PC-3 (cell line): ENCODE data around the gene DLX6. TPM values are rescaled to one million over a fixed set of nuclear protein-coding genes. Genes with fewer than 3 reads are reported as not detected.

Experiments
- ATAC-seq: fragments of 200-7000 bp; cut with Tn5 transposase; 2 replicates; pipeline ENCODE4 v1.9.1; 2020; ENCODE audit warnings: mild to moderate bottlenecking, moderate library complexity
- BruUV-seq: library from RNA; stranded (reverse); fragments of 400-500 nt; replicated peaks from 2 replicates; lab custom pipeline; 2021; lab: Mats Ljungman, UMichigan
- CTCF ChIA-PET: fragments of 300-600 bp; sonication (Branson Sonifier 250); formaldehyde crosslinking; loops from one replicate; lab custom pipeline; 2022; ENCODE audit warnings: antibody characterized with exemption; lab: Charles Lee
- POLR2A ChIA-PET: fragments of 300-600 bp; sonication (Branson Sonifier 250); formaldehyde crosslinking; loops from one replicate; lab custom pipeline; 2022; ENCODE audit warnings: antibody characterized with exemption; ENCODE audit not compliant: unreplicated experiment; lab: Charles Lee
- DNase-seq: peaks from one replicate; pipeline ENCODE4 v3.0.0-alpha.2; 2015
- H2AFZ ChIP-seq: fragments of 300-600 bp; sonication (generic); 2 replicates; pipeline ENCODE4 v1.6.0; 2016; ENCODE audit warnings: antibody characterized with exemption, low read length
- H3F3A ChIP-seq: fragments of 300-600 bp; sonication (generic); one replicate; pipeline ENCODE4 v1.6.0; 2017; ENCODE audit warnings: antibody characterized with exemption, low read length, control low read depth, mild to moderate bottlenecking; ENCODE audit not compliant: unreplicated experiment
- H3K27ac ChIP-seq: fragments of 300-600 bp; sonication (generic); 2 replicates; pipeline ENCODE4 v1.5.1; 2016; ENCODE audit warnings: mild to moderate bottlenecking, low read length
- H3K27me3 ChIP-seq: fragments of 300-600 bp; sonication (generic); 2 replicates; pipeline ENCODE4 v1.6.1; 2016; ENCODE audit warnings: low read length, mixed read lengths
- H3K36me3 ChIP-seq: fragments of 300-600 bp; sonication (generic); 2 replicates; pipeline ENCODE4 v1.6.1; 2016; ENCODE audit warnings: low read depth, mixed run types, low read length, mixed read lengths
- H3K4me1 ChIP-seq: fragments of 300-600 bp; sonication (generic); 2 replicates; pipeline ENCODE4 v1.5.1; 2016; ENCODE audit warnings: low read length; ENCODE audit not compliant: insufficient read depth
- H3K4me2 ChIP-seq: fragments of 300-600 bp; sonication (generic); 2 replicates; pipeline ENCODE4 v1.6.0; 2016; ENCODE audit warnings: low read length
- H3K4me3 ChIP-seq: fragments of 300-600 bp; sonication (generic); 2 replicates; pipeline ENCODE4 v1.5.1; 2016; ENCODE audit warnings: mild to moderate bottlenecking, low read length, mixed read lengths
- H3K79me2 ChIP-seq: fragments of 300-600 bp; sonication (generic); 2 replicates; pipeline ENCODE4 v1.6.1; 2017; ENCODE audit warnings: low read length, mixed read lengths
- H3K9ac ChIP-seq: fragments of 300-600 bp; sonication (generic); 2 replicates; pipeline ENCODE4 v1.6.0; 2016; ENCODE audit warnings: mild to moderate bottlenecking, low read length
- H3K9me2 ChIP-seq: fragments of 300-600 bp; sonication (generic); replicated peaks from 2 replicates; pipeline ENCODE4 v1.6.1; 2016; ENCODE audit warnings: mixed run types, low read length, mixed read lengths
- H3K9me3 ChIP-seq: fragments of 300-600 bp; sonication (generic); 2 replicates; pipeline ENCODE4 v1.6.1; 2016; ENCODE audit warnings: low read length, mixed read lengths
- H4K20me1 ChIP-seq: fragments of 300-600 bp; sonication (generic); 2 replicates; pipeline ENCODE4 v1.6.1; 2016; ENCODE audit warnings: low read length, mixed read lengths
- CTCF ChIP-seq: fragments of 300-600 bp; sonication (generic); conservative IDR thresholded peaks from 2 replicates; pipeline ENCODE4 v1.5.1; 2017; ENCODE audit warnings: antibody characterized with exemption, low read depth, mild to moderate bottlenecking, low read length
- EZH2 ChIP-seq: fragments of 300-600 bp; sonication (generic); IDR thresholded peaks from one replicate; pipeline ENCODE4 v1.6.1; 2017; ENCODE audit warnings: antibody characterized with exemption, mild to moderate bottlenecking, low read length; ENCODE audit not compliant: unreplicated experiment
- intact Hi-C: fragments of 100-400 bp; cut with micrococcal nuclease; formaldehyde crosslinking; loops from 2 replicates; pipeline ENCODE4 v1.9.0; 2023
- total RNA-seq: library from RNA; depleted of rRNA; stranded (reverse); fragments of >200 nt; gene quantifications from 2 replicates; pipeline ENCODE4 v1.2.3, GENCODE V29; 2014

Gene DLX6
- total RNA-seq, 1 experiment from 2014 or later = not detected

- no peak overlapping the region for H3K27ac ChIP-seq
- no peak overlapping the region for H3K9ac ChIP-seq
- POLR2A ChIA-PET = no interaction called here
- no peaks in the 10 kb centered on the region for H3K36me3 ChIP-seq
- H3K4me1 ChIP-seq = peaks cover 6% of the 10 kb centered on the region; the same call in 1 of the 2 replicates
- H3K9me3 ChIP-seq = no peaks in the 10 kb centered on the region
- H3K27me3 ChIP-seq = peaks cover 49% of the 10 kb centered on the region
- intact Hi-C loops = no loop called here
- H3F3A ChIP-seq = no peaks in the 10 kb centered on the region
- H4K20me1 ChIP-seq = no peaks in the 10 kb centered on the region
- DNase-seq = peak; percentile 5
- CTCF ChIA-PET = interaction anchor here (0.6 kb wide), 1 partner anchor 49 kb away, joined by 4 read pairs; no protein-coding TSS in a partner anchor
- no TSS peak for BruUV-seq
- TF ChIP-seq CTCF = no peak
- no peak for TF ChIP-seq EZH2
- no peaks in the 10 kb centered on the region for H3K9me2 ChIP-seq
- peak; percentile 13; the same call in 1 of the 2 replicates for ATAC-seq
- H3K4me2 ChIP-seq = peak overlapping the region; percentile 85
- no peaks in the 10 kb centered on the region for H3K79me2 ChIP-seq
- H3K4me3 ChIP-seq = peak overlapping the region; percentile 65
- peak overlapping the region; percentile 53 for H2AFZ ChIP-seq
These were observed 10.5 kb downstream of the DLX6 start for GRCh38 chr7:97015756-97016380.

GRCh38 chr7:97016381-97017191, 11.2 kb downstream of the DLX6 start:
- DNase-seq (peak; percentile 30), ATAC-seq (peak; percentile 59)
- peaks cover 42% of the 10 kb centered on the region for H3K27me3 ChIP-seq
- POLR2A ChIA-PET = no interaction called here
- H3F3A ChIP-seq = no peaks in the 10 kb centered on the region
- peak; percentile 32; the same call in 1 of the 2 replicates for TF ChIP-seq CTCF
- TF ChIP-seq EZH2 = no peak
- peak overlapping the region; percentile 85 for H3K4me2 ChIP-seq
- intact Hi-C loops = no loop called here
- no peaks in the 10 kb centered on the region for H3K79me2 ChIP-seq
- no peak overlapping the region for H3K27ac ChIP-seq
- no peaks in the 10 kb centered on the region for H4K20me1 ChIP-seq
- peak overlapping the region; percentile 53 for H2AFZ ChIP-seq
- peaks cover 6% of the 10 kb centered on the region; the same call in 1 of the 2 replicates for H3K4me1 ChIP-seq
- H3K9me2 ChIP-seq = no peaks in the 10 kb centered on the region
- CTCF ChIA-PET = interaction anchor here (0.6 kb wide), 1 partner anchor 48 kb away, joined by 4 read pairs; no protein-coding TSS in a partner anchor
- BruUV-seq = no TSS peak
- no peaks in the 10 kb centered on the region for H3K9me3 ChIP-seq
- no peaks in the 10 kb centered on the region for H3K36me3 ChIP-seq
- no peak overlapping the region for H3K9ac ChIP-seq
- H3K4me3 ChIP-seq = peak overlapping the region; percentile 65
